Kidney tubule cell (primary cell): ENCODE measurements around the gene GRID1.

Source experiments
- DNase-seq: peaks from one replicate; pipeline ENCODE4 v3.0.0-alpha.2; 2018; ENCODE audit warnings: low spot score

GRID1 gene

DNA sequence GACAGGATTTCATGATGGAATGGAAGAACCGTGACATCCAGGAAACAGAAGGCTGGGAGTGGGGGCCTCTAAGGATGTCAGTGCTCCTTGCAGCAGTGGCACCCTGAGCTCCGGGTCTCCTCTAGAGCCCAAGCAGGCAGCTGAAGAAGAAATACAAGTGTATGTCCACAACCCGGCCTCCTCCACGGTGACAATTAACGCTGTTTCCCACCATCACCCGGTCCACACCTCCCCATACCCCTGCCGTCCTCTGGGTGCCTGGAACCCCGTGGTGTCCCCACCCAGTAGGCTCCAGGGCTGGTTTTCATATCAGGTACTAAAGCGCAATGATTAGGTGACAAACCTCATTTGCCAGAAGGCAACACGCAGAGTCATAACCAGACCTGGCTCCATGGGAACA lies 30.3 kb downstream of the GRID1 start:
- no peak for DNase-seq

DNA sequence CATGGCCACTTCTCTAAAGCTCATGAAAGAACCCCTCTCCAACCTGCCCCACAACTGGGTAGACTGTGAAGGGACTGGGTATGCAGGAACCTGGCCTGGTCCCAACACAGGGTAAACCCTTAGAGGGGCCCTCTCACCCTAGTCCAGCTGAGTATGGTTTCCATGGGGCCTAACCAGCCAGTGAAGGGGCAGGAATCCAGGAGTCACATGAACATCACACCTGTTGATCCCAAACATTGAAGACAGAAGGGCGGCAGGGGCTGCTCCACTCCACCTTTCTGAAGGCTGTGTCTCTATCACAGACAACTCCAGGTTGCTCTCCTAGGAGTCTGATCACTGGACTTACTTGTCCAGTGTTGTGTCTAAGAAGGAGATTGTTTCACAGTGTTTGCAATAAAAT lies 30.8 kb downstream of the GRID1 start:
- DNase-seq, result no peak

DNA sequence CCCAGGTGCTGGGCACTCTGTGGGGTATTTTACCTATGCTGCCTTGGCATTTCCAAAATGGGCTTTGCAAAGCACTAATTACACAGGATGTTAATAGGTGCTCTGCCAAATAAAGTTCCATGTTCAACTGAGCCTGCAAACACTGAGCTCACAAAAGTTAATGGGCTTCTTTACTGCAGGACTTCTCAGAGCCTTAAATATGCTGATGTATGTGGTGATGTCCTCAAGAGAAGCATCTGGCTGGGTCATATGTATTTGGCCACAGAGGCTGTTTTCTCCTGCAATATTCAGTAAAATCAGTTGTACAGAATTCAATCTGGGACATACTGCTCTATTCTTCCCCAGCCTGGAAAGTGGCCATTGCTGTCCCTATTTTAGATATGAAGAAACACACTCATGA lies 31.3 kb downstream of the GRID1 start:
- no peak for DNase-seq

DNA sequence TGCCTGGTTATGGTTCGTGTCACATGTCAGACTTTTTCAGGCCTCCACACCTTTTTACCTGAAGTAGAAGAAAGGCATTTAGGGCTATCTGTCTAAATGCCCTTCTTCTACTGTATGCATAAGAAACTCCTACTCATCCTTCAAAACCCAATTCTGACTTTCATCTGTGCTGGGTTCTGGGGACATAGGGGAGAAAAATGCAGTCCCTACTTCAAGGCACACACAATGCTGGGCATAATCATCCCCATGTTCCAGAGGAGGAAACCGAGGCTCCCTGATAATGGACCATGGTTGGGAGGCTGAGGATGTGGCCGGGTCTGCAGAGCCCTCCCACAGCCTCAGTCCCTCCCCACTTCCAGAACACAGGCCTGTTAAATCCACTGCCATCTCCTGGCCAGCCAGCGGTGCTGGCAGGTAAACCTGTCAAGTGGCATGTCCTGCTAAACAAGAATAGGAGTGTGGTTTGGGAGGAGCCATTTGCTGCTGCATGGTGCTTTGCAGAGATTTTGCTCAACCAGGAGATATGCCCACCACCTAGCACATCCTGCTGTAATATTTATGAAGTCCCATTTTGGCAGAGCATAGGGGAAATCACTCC lies 32.0 kb downstream of the GRID1 start:
- no peak for DNase-seq

GRCh38 chr10:86333826-86334487 lies 32.6 kb downstream of the GRID1 start:
- DNase-seq, result no peak

DNA sequence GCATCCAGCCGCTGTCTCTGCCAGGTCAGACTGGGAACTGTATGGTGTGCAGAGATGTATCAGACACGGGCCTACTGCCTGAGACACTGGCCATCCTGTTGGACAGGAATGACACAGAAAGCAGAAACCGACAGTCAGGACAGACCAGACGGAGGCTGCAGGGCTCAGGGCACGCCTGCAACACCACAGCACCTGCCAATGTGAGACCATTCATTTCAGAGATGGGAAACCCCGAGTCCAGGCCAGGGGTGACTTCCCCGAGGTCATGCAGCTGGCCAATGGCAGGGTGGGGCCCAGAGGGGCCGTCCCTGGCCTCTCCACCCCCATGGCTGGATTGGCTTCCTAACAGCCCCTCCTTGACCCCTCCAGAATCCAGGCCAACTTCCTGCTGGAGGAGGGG lies 34.7 kb downstream of the GRID1 start:
- no peak for DNase-seq

- no peak for DNase-seq
These were observed 35.5 kb downstream of the GRID1 start for GRCh38 chr10:86330778-86331763.

GRCh38 chr10:86329896-86330680 lies 36.5 kb downstream of the GRID1 start:
- DNase-seq, result no peak

- DNase-seq, result no peak
These were observed 37.4 kb downstream of the GRID1 start for GRCh38 chr10:86329093-86329710.

DNA sequence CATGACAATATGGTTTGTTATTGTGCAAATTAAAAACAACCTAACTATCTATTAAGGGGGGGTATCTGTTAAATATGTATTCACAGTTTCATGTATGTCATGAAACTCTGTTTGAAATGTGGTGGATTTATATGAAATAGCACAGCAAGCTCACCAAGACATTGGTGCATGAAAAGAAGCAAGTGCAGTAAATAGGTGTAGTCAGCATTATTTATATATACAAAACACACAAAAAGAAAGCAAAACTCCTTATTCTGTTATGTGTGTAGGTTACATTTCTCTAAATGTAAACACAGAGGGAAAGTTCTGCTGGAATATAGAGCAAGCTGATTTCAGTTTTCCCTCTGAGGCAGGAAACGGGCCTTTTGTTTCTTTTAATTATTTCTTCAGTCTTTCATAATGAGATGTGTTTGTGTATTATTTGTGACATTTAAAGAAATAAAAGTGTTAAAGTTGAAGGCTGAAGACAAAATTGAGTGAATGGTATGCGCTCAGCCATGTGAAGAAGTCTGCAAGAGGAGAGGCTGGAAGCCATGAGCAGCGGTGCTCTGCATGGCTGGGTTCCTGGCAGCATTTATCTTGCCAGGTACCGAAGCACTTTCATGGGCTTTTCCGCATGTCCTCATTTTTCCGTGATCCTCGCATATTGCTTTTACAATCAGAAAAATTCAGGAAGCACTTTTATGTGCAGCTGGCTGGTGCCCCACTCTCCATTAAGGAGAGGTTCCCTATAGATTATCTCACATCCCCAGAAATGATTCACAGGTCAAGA lies 38.5 kb downstream of the GRID1 start:
- DNase-seq, result no peak

GRCh38 chr10:86325158-86325557 lies 41.4 kb downstream of the GRID1 start:
- no peak for DNase-seq

- no peak for DNase-seq
These were observed 45.0 kb downstream of the GRID1 start for GRCh38 chr10:86321568-86321967.

- no peak for DNase-seq
These were observed 46.9 kb downstream of the GRID1 start for GRCh38 chr10:86319676-86320075.

DNA sequence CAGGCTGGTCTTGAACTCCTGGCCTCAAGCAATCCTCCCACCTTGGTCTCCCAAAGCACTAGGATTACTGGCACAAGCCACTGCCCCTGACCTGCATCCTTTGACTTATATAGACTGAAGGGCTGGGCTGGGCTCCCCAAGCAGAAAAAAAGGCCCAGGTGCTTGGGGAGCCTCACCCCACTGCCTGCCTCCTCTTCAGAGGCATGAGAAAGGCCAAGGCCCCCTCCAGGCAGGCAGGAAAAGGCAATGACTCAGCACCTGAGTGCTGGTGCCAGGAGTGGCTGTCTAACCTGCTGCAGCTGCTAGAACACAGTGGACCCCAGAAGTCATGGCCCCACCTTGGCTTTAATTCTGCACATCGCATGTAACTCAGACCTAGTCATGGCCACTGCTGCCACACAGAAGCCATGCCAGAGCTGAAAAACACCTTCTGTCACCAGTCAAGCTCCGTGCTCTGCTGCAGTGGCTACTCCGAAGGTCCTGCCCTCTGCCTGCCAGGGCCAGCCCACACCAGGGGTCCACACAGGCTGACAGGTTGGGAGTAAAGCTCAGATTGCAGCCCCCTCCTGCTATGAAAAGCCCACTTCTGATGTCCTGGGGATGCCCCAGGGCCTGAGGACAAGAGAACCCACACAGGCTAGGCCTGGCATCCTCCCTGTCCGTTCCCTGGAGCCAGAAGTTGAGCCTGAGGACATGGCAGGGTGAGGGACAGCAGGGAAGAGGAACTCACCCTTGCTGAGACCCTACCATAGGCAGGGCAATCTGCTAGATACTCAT lies 48.5 kb downstream of the GRID1 start:
- no peak for DNase-seq

DNA sequence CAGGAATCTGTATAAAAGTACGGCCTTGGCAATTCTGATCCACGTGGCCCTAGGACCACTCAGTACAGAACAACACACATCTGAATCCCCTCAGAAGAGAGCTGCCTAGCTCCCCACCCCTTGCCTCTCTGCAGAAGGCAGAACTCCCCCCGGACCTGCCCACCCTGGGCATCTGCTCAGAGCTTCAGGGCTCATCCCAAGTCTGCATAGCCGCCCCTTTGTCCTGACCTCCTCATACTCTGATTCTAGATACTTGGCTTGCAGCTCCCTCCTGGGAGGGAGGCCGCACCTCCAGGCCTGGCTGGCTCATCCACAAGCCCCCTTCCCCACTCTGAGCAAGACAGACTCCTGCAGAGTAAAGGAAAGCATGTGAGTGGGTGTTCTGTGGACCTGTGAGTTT lies 49.6 kb downstream of the GRID1 start:
- no peak for DNase-seq

DNA sequence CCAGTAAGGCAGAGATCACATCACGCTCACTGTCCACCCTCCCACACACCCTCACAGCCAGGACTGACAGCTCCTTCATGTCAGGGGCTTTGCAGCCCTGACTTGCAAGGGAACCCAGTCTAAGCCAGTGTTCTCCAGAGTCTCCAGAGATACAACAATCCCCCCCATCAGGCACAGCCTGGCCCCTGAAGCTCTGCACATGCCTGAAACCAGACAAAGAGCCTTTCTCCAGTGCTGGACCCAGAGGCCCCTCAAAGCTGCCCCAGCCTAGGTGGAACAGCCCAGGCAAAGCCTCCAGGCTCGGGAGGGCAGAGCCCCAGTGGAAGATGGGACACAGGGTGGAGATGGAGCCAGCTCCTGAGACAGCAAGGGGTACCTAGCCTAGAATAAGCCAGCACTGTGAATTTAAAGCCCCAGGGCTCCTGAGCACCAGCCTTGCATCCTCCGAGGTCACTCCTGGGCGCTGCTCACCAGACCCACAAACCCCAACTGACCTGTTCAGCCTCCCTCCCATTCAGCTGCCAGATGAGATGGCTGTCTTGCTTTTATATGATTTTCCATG lies 50.2 kb downstream of the GRID1 start:
- no peak for DNase-seq

- no peak for DNase-seq
These were observed 51.0 kb downstream of the GRID1 start for GRCh38 chr10:86315549-86315942.

DNA sequence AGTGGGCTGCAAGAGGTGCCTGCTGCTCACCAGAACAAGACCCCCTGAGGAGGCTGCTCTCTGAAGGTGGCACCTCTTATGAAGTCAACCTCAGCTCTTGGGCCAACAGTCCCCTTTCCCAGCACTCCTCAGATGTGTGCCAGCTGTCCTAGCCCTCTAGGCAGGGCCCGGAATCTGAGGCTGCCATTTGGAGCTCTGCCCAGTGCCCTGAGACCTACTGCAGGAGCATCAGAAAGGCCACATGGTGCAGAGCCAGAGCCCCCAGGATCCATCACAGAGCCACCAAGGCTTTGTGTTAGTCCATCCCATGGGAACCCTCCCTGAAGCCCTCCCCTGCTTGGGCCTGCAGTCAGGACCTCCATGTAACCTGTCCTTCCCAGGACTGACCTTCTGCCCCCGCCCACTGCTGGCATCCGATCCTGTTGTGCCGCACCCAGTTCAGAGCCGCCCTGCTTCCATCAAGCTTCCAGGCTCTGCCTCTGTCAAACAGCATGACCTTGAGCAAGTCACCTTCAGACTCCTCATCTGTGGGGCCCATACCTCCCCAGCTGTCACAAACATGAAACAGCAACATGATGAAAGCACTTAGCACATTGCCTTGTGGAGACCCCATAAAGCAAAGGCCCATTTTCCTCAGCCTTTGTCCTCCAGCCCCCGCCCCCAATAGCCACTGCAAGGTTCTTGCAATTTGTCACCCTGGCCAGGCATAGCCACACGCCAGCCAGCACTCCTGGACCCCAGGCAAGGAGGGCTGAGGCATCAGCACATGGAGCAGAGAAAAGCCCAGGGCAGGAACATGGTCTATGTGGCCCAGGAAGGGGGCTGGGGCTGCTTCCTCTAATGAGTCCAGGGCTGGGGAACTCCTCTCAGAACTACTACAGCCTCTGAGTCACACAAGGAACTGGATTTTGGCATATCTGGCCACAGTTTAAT lies 51.7 kb downstream of the GRID1 start:
- peak; percentile 29 for DNase-seq

GRCh38 chr10:86313621-86314041 lies 53.0 kb downstream of the GRID1 start:
- no peak for DNase-seq
